ENCODE data around the gene RAD54L2.

Gene RAD54L2

DNA sequence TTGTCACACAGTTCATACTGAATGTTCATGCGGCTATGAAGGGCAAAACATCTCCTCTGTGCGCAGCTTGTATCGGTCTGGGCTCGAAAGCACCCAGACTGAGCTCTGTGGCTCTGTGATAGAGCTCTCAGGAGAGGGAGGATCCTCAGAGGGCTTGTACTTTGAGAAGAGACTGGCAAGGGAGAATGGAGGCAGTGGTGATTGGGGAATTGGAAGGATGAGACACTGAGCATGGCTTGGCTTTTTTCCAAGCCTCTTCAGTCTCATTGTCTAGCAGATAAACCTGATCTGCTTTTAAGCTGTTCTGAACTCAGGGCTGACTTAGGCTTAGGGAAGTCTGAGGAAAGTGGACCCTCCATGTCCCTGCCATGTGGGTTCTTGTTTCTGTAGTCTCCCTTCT is 43.0 kb downstream of the RAD54L2 start:
- Histone ChIP-seq H3K4me3 (ENCODE audit: extremely low read depth, insufficient read depth, low read length, poor library complexity, severe bottlenecking) (no peak overlapping the region), H3K9me3 (ENCODE audit: control insufficient read depth, low read length) (no peaks in the 10 kb centered on the region), H3K36me3 (ENCODE audit: control insufficient read depth, insufficient read depth, low read length) (peaks cover 22% of the 10 kb centered on the region), H3K27ac (ENCODE audit: low read depth, low read length, severe bottlenecking) (peak overlapping the region; percentile 73), H3K4me1 (ENCODE audit: control insufficient read depth, insufficient read depth, low read length, poor library complexity, severe bottlenecking) (peaks cover 9% of the 10 kb centered on the region)
- 84 to 96% methylated on average over 4 of the region's 4 CpGs for WGBS, 2 experiments (ENCODE audit: insufficient coverage in 2 of 2)

GRCh38 chr3:51585197-51585596 is 46.7 kb downstream of the RAD54L2 start:
- Histone ChIP-seq H3K27ac (ENCODE audit: low read depth, low read length, severe bottlenecking) (no peak overlapping the region), H3K36me3 (ENCODE audit: control insufficient read depth, insufficient read depth, low read length) (peaks cover 24% of the 10 kb centered on the region), H3K9me3 (ENCODE audit: control insufficient read depth, low read length) (no peaks in the 10 kb centered on the region), H3K4me3 (ENCODE audit: extremely low read depth, insufficient read depth, low read length, poor library complexity, severe bottlenecking) (no peak overlapping the region), H3K4me1 (ENCODE audit: control insufficient read depth, insufficient read depth, low read length, poor library complexity, severe bottlenecking) (peaks cover 9% of the 10 kb centered on the region)
- 83 to 89% methylated on average over 1 to 3 of the region's 4 CpGs for WGBS, 2 experiments (ENCODE audit: insufficient coverage in 2 of 2)

GRCh38 chr3:51585871-51586270 is 47.4 kb downstream of the RAD54L2 start:
- no peak overlapping the region for H3K27ac ChIP-seq (ENCODE audit: low read depth, low read length, severe bottlenecking)

More at GRCh38 chr3:51585871-51586270, 47.4 kb downstream of the RAD54L2 start:
- WGBS, 2 experiments (ENCODE audit: insufficient coverage in 2 of 2) = 100% methylated on average over 1 of the region's 3 CpGs
- H3K9me3 ChIP-seq (ENCODE audit: control insufficient read depth, low read length) = no peaks in the 10 kb centered on the region
- H3K36me3 ChIP-seq (ENCODE audit: control insufficient read depth, insufficient read depth, low read length) = peaks cover 30% of the 10 kb centered on the region
- H3K4me3 ChIP-seq (ENCODE audit: extremely low read depth, insufficient read depth, low read length, poor library complexity, severe bottlenecking) = no peak overlapping the region
- H3K4me1 ChIP-seq (ENCODE audit: control insufficient read depth, insufficient read depth, low read length, poor library complexity, severe bottlenecking) = peaks cover 9% of the 10 kb centered on the region

Measured in mesodermal cell (in vitro differentiated cells).